Fibroblast of skin of left quadriceps (primary cell): ENCODE measurements around the gene PRPF38B.
"Not testable (repeated sequence)": the region's sequence is repeated elsewhere in the genome, so short reads cannot be mapped to it uniquely, and the experiment has no call there.

Experiments
- DNase-seq, 2 experiments: peaks; one replicate each; pipeline ENCODE4 v3.0.0-alpha.2; 2013; ENCODE audit warnings: low read depth in 2 of 2

PRPF38B gene, protein sequence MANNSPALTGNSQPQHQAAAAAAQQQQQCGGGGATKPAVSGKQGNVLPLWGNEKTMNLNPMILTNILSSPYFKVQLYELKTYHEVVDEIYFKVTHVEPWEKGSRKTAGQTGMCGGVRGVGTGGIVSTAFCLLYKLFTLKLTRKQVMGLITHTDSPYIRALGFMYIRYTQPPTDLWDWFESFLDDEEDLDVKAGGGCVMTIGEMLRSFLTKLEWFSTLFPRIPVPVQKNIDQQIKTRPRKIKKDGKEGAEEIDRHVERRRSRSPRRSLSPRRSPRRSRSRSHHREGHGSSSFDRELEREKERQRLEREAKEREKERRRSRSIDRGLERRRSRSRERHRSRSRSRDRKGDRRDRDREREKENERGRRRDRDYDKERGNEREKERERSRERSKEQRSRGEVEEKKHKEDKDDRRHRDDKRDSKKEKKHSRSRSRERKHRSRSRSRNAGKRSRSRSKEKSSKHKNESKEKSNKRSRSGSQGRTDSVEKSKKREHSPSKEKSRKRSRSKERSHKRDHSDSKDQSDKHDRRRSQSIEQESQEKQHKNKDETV

DNA sequence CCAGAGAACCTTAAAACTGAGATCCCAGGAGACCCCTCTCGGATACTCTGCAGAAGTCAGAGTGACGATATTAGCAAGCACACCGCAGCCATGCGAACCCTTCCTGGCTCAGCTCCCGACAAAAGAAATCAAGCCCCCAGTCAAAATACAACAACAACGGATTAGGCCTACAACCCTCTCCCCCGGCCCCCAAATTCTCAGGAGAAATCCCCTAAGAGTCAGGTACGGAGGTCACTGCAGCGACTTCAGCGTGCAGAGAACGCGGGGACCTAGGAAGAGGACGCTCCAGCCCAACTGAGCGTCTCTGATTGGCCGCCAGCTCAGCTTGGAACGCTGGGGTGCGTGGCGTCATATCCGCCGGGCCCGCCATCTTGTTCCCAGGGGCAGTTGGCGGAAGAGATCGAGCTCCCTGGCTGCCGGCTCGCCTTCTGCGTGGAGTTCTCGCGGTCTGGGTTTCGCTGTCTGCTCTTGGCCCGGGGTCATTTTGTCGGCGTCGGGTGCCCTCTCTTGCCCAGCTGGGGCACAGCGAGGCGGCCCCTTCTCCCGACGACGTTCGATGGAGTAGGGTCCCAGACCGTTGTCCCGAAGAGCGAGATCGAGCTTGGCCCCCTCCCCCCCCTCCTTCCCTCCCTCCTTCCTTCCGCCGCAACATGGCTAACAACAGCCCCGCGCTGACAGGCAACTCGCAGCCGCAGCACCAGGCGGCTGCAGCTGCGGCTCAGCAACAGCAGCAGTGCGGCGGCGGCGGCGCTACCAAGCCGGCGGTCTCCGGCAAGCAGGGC, at the start of gene PRPF38B:
TSS of gene PRPF38B (plus strand) at position 369 of the 782 bp plus-strand sequence. CDS start at position 651, 282 bp downstream.
- DNase-seq, result peak; percentile 74 to 78

DNA sequence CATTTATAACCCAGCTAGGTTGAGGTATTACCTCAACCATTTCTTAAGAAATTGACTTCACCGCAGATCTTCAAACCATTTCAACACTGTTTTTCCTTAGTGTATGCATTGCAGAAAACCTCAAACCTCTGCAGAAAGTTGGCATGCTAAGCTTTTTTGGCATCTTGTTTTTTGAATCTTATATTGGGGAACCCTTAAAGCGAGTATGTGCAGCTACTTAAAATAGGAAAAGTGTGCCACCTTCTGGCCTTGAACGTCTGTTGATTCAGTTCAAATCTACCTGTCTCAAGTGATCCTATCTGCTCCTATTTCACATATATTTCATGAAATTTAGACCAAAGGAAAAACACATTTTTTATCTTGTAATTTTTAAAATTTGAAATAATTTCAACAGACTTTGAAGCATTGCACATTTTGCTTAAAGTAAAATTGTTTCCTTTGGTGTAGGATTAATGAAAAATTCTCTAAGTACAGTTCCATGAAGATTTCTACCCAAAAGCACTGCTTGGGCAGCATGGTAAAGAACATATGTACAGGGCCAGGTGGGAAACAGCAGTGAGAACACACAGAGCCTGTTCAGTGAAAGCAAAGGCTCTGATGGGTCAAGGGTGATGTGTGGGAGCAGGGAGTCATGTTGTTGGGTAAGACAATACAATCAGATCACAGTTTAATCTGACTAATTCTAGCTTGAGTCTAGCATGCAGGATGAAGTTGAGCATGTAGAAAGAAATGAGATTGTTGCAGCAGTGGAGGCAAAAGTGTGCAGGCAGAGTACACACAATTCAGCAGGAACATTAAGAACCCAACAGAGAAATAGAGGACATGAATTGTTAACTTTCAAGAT, 48.4 kb upstream of the PRPF38B start:
- DNase-seq, result peak; percentile 44 to 45

DNA sequence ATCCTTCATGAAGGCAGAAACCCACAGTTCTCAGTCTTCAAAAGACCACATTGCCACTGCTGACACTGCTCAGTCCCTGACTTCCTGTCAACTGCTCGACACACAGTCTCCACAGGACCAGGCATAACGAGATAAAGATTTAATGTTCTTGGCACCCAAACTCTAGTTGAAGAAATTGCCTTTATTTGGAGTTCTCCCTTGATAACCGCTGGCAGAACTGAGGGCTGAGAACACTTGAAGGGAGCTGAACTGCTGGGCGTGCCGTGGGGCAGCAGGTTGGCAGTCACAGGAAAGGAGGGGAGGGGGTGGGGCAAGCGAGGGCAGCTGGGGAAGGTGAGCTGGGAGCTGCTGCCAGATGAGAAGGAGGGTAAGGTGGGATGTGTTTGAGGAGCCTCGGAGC, 47.1 kb upstream of the PRPF38B start:
- DNase-seq, result no peak

DNA sequence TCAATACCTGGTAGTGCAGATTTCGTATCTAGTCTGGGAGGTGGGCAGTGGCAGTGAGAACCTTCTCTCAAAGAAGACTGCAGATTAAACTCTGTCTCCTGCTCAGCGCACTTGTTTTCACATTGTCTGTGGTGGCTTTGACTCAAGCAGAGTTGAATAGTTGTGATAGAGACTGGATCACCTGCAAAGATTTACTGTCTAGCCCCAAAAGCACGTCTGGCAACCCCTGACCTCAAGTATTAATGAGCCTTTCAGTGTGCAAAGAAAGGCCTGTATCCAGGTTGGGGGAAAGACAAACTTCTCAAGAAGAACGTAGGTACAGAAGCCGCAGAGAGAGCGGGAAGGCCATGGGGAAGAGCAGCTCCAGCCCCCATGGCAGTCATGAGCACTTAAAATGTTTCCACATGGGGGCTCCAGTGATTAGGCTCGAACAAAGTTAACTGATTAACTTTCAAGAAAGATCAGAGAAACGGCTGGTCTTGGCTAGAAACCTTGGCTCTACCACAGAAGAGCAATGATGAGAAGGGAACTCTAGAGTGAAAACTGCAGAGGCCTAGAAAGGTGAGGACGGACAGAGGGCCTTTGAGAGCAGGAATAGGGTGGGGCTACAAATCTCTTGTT, 46.4 kb upstream of the PRPF38B start:
- no peak for DNase-seq

DNA sequence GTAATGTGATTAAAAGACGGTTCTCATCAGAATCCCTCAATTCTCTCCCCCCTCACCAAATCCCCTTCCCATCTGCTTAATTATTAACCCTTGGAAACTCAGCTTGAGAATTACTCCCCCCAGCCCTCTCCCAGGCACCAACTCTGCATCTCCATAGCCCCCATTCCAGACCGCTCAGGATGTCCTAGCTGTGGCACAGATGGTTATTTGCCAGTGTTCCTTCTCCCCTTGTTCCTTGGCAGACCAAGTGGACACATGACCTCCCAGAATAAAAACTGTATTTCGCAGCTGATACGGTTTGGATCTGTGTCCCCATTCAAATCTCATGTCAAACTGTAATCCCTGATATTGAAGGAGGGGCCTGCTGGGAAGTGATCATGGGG, 45.9 kb upstream of the PRPF38B start:
- no peak for DNase-seq

DNA sequence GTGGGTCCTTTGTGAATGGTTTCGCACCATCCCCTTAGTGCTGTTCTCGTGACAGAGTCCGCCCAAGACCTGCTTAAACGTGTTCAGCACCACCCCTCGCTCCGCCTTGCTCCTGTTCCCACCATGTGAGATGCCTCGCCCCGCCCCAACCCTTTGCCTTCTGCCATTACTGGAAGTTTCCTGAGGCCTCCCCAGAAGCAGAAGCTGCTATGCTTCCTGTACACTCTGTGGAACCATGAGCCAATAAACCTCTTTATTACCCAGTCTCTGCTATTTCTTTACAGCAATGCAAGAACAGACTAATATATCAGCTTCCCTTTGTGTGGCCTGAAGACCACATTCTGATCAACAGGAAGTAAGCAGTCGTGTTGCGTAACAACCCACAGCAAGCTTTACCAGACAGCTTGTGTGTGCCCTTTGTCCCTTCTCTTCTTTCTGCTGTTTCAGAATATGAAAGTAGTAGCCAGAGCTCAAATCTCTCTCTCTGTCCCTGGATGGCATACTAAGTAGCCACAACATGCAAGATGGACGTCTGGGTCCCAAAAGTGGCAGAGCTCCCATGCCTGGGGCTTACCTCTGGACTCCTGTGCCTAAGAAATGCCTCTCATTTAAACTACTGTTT, 45.4 kb upstream of the PRPF38B start:
- DNase-seq, result peak; percentile 55 to 56

DNA sequence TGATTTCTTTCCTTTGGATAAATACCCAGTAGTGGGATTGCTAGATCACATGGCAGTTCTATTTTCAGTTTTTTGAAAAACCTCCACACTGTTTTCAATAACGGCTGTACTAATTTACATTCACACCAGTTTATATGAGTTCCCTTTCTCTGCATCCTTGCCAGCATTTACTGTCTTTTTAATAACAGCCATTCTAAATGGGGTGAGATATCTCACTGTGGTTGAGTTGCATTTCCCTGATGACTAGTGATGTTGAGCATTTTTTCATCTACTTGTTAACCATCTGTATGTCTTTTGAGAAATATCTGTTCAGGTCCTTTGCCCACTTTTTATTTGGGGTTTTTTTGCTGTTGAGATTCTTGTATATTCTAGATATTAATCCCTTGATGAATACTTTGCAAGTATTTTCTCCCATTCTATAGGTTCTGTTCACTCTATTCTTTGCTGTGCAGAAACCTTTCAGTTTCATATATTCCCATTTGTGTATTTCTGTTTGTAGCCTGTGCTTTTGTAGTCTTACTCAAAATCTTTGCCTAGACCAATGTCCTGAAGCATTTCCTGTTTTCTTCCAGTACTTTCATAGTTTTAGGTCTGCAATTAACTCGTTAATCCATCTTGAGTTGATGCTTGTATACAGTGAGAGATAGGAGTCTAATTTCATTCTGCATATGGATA, 38.5 kb upstream of the PRPF38B start:
- DNase-seq, result no peak

DNA sequence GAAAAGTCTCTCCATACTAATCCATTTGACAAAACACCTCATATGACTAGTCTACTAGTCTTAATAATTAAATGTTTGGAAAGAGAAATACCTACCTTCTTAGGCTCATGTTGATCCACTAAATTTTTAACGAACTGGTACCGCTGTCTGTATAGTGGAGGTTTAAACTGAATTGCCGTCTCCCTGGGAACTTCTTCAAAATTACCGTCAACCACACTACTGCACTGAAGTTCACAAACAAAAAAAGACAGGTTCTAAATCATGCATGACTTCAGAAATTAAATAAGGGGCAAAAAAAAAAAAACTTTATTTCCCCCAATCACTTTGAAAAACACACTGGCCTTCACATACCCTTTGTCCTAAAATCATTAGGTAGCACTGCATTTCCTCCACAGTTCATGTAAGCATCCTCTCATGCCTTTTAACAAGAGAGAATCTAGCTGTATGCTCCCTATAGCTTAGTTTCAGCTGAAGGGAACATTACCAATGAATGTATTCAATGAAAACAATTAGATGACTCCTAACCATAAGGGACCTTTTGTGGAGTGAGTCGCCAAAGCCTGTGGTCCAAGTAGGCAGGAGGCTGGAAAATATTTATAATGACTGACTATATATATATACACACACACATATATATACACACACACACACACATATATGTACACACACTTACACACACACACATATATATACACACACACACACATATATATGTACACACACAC, 34.6 kb upstream of the PRPF38B start:
- no peak for DNase-seq

DNA sequence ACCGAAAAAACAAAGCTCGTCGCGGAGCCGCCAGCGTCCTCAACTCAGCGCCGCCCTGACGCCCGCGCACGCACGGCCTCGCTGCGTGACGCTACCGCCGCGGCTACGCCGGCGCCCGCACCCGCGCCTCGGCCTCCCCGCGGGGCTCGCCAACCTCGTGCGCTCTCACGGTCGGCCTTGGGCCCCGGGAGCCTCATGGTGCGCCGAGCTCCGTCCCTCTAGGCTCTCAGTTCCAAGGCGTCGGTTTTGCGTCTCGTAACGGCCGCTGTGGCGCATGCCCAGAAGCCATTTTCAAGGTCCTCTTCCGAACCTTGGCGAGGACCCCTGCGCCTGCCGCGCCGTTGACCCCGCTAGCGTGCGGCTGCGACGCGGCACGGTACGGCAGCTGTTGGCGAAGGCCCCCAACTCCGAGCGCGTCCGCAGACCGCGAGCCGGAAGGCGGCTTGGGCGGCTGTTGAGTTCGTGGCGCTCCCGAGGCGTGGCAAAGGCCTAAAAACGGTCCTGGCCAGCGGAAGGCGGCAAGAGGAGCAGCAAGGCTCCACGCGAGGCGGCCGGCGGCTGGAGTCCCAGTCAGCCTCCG, 31.0 kb upstream of the PRPF38B start, which contains the start of gene HENMT1:
TSS of gene HENMT1 (minus strand) at position 64 of the 580 bp plus-strand sequence. CDS start 1,209 bp downstream, outside the sequence.
- DNase-seq, result peak; percentile 40 to 47

DNA sequence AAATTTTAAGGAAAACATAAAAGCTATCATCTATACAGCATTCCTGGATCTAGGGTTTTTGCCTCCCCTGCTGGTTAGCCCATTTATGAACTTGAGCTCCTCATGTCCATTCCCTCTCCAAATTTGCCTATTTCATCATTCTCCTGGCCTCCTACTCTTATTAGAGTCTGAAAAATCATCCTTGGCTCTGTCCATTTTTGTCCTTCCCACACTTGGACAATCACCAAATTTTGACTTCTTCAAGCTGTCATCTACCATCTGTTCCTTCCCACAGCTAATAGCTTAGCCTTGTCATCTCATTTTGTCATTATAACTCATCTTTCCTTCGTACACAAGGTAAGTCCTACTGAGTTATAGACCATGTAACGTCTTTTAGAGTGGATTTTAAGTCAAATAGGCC, 29.0 kb upstream of the PRPF38B start:
- no peak for DNase-seq

DNA sequence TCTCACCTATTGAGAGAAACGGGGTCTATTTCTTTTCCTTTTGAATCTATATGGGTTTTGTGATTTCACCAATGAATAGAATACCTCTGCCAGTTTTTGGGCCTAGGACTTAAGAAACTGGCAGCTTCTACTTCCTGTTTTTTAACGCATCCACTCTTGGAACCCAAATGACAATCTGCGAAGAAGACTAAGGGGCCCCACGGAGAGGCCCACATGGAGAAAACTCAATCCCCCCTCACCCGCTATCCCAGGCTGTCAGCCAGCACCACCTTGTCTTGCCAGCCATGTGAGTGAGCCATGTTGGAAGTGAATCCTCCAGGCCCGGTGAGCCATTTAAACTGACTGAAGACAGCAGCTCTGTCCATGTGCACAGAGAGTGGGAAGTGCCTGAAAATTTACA, 27.6 kb upstream of the PRPF38B start:
- no peak for DNase-seq

DNA sequence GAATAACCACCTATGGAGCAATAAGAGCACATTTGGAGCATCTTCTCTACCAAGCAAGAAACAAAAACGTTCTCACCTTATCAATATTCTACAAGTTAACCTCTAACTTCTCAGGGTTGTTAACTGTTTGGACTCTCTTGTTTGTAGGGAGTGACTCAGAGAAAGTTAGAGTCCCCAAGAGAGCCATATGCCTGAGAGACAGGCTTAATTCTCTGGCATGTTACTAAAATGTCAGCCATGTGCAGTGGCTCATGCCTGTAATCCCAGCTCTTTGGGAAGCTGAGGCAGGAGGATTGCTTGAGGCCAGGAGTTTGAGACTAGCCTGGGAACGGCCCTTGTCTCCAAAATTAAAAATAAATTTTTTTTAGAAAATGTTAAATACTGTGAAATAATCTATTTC, 27.0 kb upstream of the PRPF38B start:
- DNase-seq, result no peak

DNA sequence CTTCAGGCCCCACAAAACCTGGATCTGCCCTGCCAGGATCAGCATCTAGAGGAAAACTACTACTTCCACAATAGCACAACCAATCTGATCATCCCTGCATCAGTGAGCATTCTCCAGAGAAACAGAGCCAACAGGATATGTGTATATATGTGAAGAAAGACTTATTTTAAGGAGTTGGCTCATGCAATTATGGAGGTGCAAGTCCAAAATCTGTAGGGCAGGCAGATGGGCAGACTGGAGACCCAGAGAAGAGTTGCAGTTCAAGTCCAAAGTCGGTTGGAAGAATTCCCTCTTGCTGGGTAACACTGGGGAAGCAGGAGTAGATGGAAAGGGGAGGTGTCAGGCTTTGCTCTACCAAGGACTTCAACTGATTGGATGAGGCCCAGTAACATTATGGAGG, 26.3 kb upstream of the PRPF38B start:
- no peak for DNase-seq

DNA sequence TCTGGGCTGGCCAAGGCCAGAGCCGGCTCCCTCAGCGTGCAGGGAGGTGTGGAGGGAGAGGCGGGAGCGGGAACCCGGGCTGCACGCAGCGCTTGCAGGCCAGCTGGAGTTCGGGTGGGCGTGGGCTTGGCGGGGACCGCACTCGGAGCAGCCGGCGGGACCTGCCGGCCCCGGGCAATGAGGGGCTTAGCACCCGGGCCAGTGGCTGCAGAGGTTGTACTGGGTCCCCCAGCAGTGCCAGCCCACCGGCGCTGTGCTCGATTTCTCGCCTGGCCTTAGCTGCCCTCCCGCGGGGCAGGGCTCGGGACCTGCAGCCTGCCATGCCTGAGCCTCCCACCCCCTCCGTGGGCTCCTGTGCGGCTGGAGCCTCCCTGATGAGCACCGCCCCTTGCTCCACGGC, 24.7 kb upstream of the PRPF38B start:
- not testable (repeated sequence) for DNase-seq

DNA sequence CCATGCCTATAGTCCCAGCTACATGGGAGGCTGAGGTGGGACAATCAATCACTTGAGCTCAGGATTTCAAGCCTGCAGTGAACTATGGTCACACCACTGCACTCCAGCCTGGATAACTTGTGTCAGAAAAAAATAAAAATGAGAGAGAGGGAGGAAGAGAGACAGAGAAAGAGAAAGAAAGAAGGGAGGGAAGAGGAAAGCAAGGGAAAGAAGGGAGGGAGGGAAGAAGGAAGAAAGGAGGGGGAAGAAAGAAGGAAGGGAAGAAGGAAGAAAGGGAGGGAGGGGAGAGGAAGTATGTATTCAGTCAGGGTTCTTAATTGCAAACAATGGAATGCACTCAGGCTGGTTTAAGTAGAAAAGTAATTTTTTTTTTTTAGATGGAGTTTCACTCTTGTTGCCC, 23.3 kb upstream of the PRPF38B start:
- no peak for DNase-seq

DNA sequence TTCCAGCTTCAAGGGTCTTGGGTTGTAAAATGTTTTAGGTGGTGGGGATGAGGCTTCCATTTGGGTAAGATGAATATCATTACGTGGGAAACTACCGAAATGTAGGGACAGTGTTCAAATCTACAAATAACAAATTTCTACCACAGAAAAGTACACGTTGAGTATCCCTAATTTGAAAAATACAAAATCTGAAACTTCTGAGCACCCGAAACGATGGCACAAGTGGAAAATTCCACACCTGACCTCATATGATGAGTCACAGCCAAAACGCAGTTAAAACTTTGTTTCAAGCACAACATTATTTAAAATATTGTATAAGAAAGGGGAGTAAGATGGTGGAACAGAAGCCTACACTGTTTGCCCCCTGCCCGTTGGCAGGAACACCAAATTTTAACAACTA, 22.4 kb upstream of the PRPF38B start:
- no peak for DNase-seq

DNA sequence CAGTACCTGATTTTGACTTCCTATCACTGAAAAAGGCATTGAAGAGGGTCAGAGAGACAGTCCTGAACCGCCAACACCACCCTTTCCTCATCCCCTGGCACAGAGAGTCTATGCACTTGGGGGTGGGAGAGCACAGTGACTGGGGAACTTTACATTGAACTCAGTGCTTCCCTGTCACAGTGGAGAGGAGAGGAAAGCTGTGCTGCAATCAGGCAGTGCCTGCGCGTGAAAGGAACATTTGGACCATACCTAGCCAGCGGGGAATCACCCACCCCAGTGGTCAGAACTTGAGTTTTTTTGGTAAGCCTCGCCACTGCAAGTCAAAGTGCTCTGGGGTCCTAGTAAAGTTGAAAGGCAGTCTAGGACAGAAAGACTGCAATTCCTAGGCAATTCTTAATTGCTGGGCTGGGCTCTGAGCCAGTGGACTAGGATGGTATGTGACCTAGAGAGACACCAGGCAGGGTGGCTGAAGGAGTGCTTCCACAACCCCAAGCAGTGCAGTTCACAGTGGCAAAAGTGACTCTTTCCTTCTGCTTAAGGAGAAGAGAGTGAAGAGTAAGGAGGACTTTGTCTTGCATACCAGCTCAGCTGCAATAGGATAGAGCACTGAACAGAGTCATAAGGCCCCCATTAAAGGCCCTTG, 21.9 kb upstream of the PRPF38B start:
- no peak for DNase-seq

DNA sequence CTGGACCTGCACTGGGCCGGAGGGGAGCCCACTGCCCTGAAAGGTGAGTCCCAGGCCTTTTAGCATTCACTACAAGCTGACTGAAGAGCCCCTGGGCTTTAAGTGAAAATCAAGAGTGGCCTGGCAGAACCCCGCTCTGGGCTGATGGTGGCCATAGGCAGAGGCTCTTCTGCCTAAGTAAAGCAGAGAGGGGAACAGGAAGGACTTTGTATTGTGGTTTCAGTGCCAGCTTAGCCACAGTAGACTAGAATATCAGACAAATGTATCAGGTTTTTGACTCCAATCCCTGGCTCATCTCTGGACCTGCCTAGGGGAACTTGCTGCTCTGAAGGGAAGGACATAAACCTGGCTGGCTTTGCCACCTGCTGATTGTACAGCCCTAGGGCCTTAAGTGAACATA, 21.0 kb upstream of the PRPF38B start:
- no peak for DNase-seq

DNA sequence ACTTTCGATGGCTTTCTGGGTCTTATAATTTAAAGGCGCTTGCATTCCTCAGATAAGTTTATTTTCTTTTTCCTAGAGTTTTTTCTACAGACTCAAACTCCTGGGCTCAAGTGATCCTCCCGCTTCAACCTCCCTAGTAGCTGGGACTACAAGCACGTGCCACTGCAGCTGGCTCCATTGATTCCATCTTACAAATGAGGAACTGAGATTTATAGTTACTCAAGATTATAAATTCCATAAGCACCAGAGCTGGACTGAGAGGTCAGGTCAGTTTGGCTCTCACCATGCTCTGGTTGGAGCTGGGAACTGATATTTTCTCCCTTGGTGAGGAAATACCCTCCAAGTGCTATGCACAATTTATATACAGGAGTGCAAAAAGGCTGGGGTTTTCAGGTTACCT, 13.4 kb upstream of the PRPF38B start:
- no peak for DNase-seq
